Duodenal mucosa (tissue), 2 donors: ENCODE results near the gene LTBP1.

Experiments used
- H3K27ac ChIP-seq: one replicate; pipeline ENCODE4 v1.7.0; 2013; ENCODE audit warnings: low read depth, low read length
- H3K27me3 ChIP-seq, 2 donors: one replicate each; pipeline ENCODE4 v1.7.0; 2013; ENCODE audit warnings: low read length in 2 of 2, control low read depth in 1 of 2; ENCODE audit not compliant: insufficient read depth in 2 of 2, control insufficient read depth in 1 of 2
- H3K36me3 ChIP-seq, 2 donors: one replicate each; pipeline ENCODE4 v1.7.0; 2013; ENCODE audit warnings: low read length in 2 of 2, control low read depth in 1 of 2; ENCODE audit not compliant: insufficient read depth in 2 of 2, control insufficient read depth in 1 of 2
- H3K4me1 ChIP-seq, 2 donors: one replicate each; pipeline ENCODE4 v1.7.0; 2013; ENCODE audit warnings: low read length in 2 of 2, control low read depth in 1 of 2; ENCODE audit not compliant: insufficient read depth in 2 of 2, control insufficient read depth in 1 of 2
- H3K4me3 ChIP-seq, 2 donors: one replicate each; pipeline ENCODE4 v1.7.0; 2013; ENCODE audit warnings: low read length in 2 of 2, low read depth in 1 of 2
- H3K9ac ChIP-seq, 2 donors: one replicate each; pipeline ENCODE4 v1.7.0; 2013; ENCODE audit warnings: low read length in 2 of 2, low read depth in 1 of 2
- H3K9me3 ChIP-seq, 2 donors: one replicate each; pipeline ENCODE4 v1.7.0; 2013; ENCODE audit warnings: low read length in 2 of 2, control low read depth in 1 of 2; ENCODE audit not compliant: control insufficient read depth in 1 of 2

The LTBP1 gene

GRCh38 chr2:32942793-32943485, 3.8 kb upstream of the LTBP1 start:
- Histone ChIP-seq H3K4me3 (no peak overlapping the region), H3K9me3 (no peaks in the 10 kb centered on the region), H3K4me1 (peaks cover 4 to 5% of the 10 kb centered on the region in 2 donors), H3K36me3 (no peaks in the 10 kb centered on the region), H3K27me3 (peaks cover 0 to 6% of the 10 kb centered on the region in 2 donors), H3K9ac (no peak overlapping the region), H3K27ac (no peak overlapping the region)

- Histone ChIP-seq H3K9ac (no peak overlapping the region), H3K4me1 (peaks cover 4 to 5% of the 10 kb centered on the region in 2 donors), H3K9me3 (no peaks in the 10 kb centered on the region), H3K27ac (no peak overlapping the region), H3K27me3 (no peaks in the 10 kb centered on the region), H3K4me3 (no peak overlapping the region), H3K36me3 (no peaks in the 10 kb centered on the region)
Observed at GRCh38 chr2:32945286-32945685, 1.5 kb upstream of the LTBP1 start.

GRCh38 chr2:32947076-32947483, 327 bp downstream of the LTBP1 start:
- no peaks in the 10 kb centered on the region for H3K36me3 ChIP-seq
- peak overlapping the region; percentile 67 to 80 for H3K4me3 ChIP-seq
- H3K9ac ChIP-seq, result no peak overlapping the region
- no peak overlapping the region for H3K27ac ChIP-seq
- H3K4me1 ChIP-seq, result peaks cover 3 to 5% of the 10 kb centered on the region in 2 donors
- H3K27me3 ChIP-seq, result no peaks in the 10 kb centered on the region
- H3K9me3 ChIP-seq, result no peaks in the 10 kb centered on the region

GRCh38 chr2:32947484-32948143, 861 bp downstream of the LTBP1 start:
- Histone ChIP-seq H3K27me3 (no peaks in the 10 kb centered on the region), H3K9ac (no peak overlapping the region), H3K27ac (no peak overlapping the region), H3K4me3 (peak overlapping the region; percentile 67 to 80), H3K4me1 (peaks cover 0 to 5% of the 10 kb centered on the region in 2 donors), H3K9me3 (no peaks in the 10 kb centered on the region), H3K36me3 (no peaks in the 10 kb centered on the region)

GRCh38 chr2:32948266-32948665, 1.5 kb downstream of the LTBP1 start:
- Histone ChIP-seq H3K4me1 (peaks cover 0 to 5% of the 10 kb centered on the region in 2 donors), H3K27ac (no peak overlapping the region), H3K36me3 (no peaks in the 10 kb centered on the region), H3K9ac (no peak overlapping the region), H3K9me3 (no peaks in the 10 kb centered on the region), H3K27me3 (no peaks in the 10 kb centered on the region), H3K4me3 (peak overlapping the region; percentile 67 to 80)

GRCh38 chr2:32949260-32949659, 2.5 kb downstream of the LTBP1 start:
- H3K36me3 ChIP-seq, result no peaks in the 10 kb centered on the region
- H3K9ac ChIP-seq, result no peak overlapping the region
- H3K27ac ChIP-seq, result no peak overlapping the region
- H3K9me3 ChIP-seq, result no peaks in the 10 kb centered on the region
- H3K4me3 ChIP-seq, result no peak overlapping the region
- H3K4me1 ChIP-seq, result peaks cover 0 to 5% of the 10 kb centered on the region in 2 donors
- H3K27me3 ChIP-seq, result no peaks in the 10 kb centered on the region

GRCh38 chr2:32951672-32952071, 4.9 kb downstream of the LTBP1 start:
- H3K27me3 ChIP-seq, result no peaks in the 10 kb centered on the region
- H3K27ac ChIP-seq, result no peak overlapping the region
- no peaks in the 10 kb centered on the region for H3K9me3 ChIP-seq
- H3K4me1 ChIP-seq, result no peaks in the 10 kb centered on the region
- H3K4me3 ChIP-seq, result no peak overlapping the region
- H3K9ac ChIP-seq, result no peak overlapping the region
- no peaks in the 10 kb centered on the region for H3K36me3 ChIP-seq

GRCh38 chr2:32952761-32953476, 6.2 kb downstream of the LTBP1 start:
- Histone ChIP-seq H3K9ac (no peak overlapping the region), H3K27me3 (no peaks in the 10 kb centered on the region), H3K27ac (no peak overlapping the region), H3K36me3 (no peaks in the 10 kb centered on the region), H3K4me3 (no peak overlapping the region), H3K9me3 (no peaks in the 10 kb centered on the region), H3K4me1 (no peaks in the 10 kb centered on the region)

- H3K27ac ChIP-seq, result no peak overlapping the region
- no peaks in the 10 kb centered on the region for H3K9me3 ChIP-seq
- H3K9ac ChIP-seq, result no peak overlapping the region
- H3K36me3 ChIP-seq, result no peaks in the 10 kb centered on the region
- H3K4me1 ChIP-seq, result no peaks in the 10 kb centered on the region
- H3K27me3 ChIP-seq, result no peaks in the 10 kb centered on the region
- H3K4me3 ChIP-seq, result no peak overlapping the region
Observed at GRCh38 chr2:32954206-32954605, 7.5 kb downstream of the LTBP1 start.

- no peaks in the 10 kb centered on the region for H3K4me1 ChIP-seq
- no peaks in the 10 kb centered on the region for H3K36me3 ChIP-seq
- no peak overlapping the region for H3K9ac ChIP-seq
- H3K4me3 ChIP-seq, result no peak overlapping the region
- H3K9me3 ChIP-seq, result no peaks in the 10 kb centered on the region
- H3K27ac ChIP-seq, result no peak overlapping the region
- H3K27me3 ChIP-seq, result no peaks in the 10 kb centered on the region
Observed at GRCh38 chr2:32958821-32959220, 12.1 kb downstream of the LTBP1 start.
